ENCODE data around the gene ABCC11. TPM values are rescaled to one million over a fixed set of nuclear protein-coding genes. Genes with fewer than 3 reads are reported as not detected.

Gene ABCC11
- polyA plus RNA-seq, 2 of the 4 experiments (the other 2 are of a cell fraction): 0.19 to 0.21 TPM

DNA sequence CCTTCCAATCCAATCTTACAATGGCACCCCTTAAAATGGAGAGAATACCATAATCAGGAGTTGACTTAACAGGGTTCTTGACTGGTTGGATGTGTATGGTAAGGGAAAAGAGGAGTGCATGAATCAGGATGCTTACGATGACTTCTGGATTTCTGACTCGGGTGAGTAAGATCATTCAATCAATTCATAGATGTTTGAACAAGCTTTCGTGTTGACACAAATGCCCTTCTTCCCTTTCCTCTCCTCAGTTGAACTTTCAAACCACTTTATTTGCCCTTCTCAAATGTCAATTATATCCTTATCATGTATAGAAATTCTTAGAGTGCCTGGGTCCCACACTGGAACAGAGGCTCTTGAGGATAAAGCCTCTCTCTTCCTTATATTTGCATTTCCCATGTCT is 117.4 kb downstream of the ABCC11 start (continued):
- TF ChIP-seq, protein P1, sequence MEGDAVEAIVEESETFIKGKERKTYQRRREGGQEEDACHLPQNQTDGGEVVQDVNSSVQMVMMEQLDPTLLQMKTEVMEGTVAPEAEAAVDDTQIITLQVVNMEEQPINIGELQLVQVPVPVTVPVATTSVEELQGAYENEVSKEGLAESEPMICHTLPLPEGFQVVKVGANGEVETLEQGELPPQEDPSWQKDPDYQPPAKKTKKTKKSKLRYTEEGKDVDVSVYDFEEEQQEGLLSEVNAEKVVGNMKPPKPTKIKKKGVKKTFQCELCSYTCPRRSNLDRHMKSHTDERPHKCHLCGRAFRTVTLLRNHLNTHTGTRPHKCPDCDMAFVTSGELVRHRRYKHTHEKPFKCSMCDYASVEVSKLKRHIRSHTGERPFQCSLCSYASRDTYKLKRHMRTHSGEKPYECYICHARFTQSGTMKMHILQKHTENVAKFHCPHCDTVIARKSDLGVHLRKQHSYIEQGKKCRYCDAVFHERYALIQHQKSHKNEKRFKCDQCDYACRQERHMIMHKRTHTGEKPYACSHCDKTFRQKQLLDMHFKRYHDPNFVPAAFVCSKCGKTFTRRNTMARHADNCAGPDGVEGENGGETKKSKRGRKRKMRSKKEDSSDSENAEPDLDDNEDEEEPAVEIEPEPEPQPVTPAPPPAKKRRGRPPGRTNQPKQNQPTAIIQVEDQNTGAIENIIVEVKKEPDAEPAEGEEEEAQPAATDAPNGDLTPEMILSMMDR (IDR thresholded peaks at IDR 0.05): no peak
- TF ChIP-seq, protein P2, sequence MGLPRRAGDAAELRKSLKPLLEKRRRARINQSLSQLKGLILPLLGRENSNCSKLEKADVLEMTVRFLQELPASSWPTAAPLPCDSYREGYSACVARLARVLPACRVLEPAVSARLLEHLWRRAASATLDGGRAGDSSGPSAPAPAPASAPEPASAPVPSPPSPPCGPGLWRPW (IDR thresholded peaks at IDR 0.05): no peak
- TF ChIP-seq HOXB5 (CRISPR knock-in tag; IDR thresholded peaks at IDR 0.05) (0 out of 2 replicates have a peak, but pooled peaks have one; percentile 79), CBX2 (IDR thresholded peaks at IDR 0.05; ENCODE audit: borderline replicate concordance, low read depth) (no peak), EP300 (IDR thresholded peaks at IDR 0.05) (peak; percentile 46 to 48; a peak in 2 of 5 replicates), RFX5 (IDR thresholded peaks at IDR 0.05) (no peak), ZC3H11A (IDR thresholded peaks at IDR 0.05) (no peak), POLR2A (IDR thresholded peaks at IDR 0.05; ENCODE audit: low read length) (no peak), MAZ (IDR thresholded peaks at IDR 0.05; ENCODE audit: borderline replicate concordance, low read depth, low read length) (no peak)
- TF ChIP-seq, protein P3, sequence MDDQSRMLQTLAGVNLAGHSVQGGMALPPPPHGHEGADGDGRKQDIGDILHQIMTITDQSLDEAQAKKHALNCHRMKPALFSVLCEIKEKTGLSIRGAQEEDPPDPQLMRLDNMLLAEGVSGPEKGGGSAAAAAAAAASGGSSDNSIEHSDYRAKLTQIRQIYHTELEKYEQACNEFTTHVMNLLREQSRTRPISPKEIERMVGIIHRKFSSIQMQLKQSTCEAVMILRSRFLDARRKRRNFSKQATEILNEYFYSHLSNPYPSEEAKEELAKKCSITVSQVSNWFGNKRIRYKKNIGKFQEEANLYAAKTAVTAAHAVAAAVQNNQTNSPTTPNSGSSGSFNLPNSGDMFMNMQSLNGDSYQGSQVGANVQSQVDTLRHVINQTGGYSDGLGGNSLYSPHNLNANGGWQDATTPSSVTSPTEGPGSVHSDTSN (IDR thresholded peaks at IDR 0.05): no peak
- TF ChIP-seq, protein P4, sequence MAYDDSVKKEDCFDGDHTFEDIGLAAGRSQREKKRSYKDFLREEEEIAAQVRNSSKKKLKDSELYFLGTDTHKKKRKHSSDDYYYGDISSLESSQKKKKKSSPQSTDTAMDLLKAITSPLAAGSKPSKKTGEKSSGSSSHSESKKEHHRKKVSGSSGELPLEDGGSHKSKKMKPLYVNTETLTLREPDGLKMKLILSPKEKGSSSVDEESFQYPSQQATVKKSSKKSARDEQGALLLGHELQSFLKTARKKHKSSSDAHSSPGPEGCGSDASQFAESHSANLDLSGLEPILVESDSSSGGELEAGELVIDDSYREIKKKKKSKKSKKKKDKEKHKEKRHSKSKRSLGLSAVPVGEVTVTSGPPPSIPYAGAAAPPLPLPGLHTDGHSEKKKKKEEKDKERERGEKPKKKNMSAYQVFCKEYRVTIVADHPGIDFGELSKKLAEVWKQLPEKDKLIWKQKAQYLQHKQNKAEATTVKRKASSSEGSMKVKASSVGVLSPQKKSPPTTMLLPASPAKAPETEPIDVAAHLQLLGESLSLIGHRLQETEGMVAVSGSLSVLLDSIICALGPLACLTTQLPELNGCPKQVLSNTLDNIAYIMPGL (CRISPR knock-in tag; IDR thresholded peaks at IDR 0.05; ENCODE audit: borderline replicate concordance): no peak
- TF ChIP-seq, protein P5, sequence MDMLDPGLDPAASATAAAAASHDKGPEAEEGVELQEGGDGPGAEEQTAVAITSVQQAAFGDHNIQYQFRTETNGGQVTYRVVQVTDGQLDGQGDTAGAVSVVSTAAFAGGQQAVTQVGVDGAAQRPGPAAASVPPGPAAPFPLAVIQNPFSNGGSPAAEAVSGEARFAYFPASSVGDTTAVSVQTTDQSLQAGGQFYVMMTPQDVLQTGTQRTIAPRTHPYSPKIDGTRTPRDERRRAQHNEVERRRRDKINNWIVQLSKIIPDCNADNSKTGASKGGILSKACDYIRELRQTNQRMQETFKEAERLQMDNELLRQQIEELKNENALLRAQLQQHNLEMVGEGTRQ (IDR thresholded peaks at IDR 0.05): no peak

DNA sequence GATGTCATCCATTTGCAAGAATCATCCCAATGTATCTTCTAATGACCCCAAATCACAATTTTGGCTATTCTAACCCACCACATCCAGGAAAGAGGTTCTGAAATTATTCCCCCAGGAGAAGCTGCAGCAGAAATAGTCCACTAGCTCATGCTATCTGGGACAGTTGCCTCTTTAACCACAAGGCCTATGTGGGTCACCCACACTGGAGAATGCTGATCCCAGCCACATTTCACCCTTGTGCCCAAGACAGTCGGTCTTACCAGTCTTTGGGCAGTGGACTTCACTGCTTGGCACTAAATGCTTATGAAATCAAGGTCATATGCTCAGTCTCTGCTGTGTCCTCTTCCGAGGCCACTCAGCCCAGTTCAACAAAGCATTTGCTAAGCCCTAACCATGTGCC is 118.6 kb downstream of the ABCC11 start:
- H3K9me3 ChIP-seq: no peaks in the 10 kb centered on the region
- peak overlapping the region; percentile 60; the same call in 2 of the 3 replicates for H3K4me2 ChIP-seq
- TF ChIP-seq, protein P1 (IDR thresholded peaks at IDR 0.05): no peak
- TF ChIP-seq NPAS2 (CRISPR knock-in tag; IDR thresholded peaks at IDR 0.05; ENCODE audit: borderline replicate concordance): no peak
- TF ChIP-seq CHD4 (IDR thresholded peaks at IDR 0.05; ENCODE audit: borderline replicate concordance): no peak
- no peak for TF ChIP-seq EHF (CRISPR knock-in tag; IDR thresholded peaks at IDR 0.05)
- TF ChIP-seq, protein P2 (IDR thresholded peaks at IDR 0.05): no peak
- no peak for TF ChIP-seq ESRRA (IDR thresholded peaks at IDR 0.05; ENCODE audit: borderline replicate concordance, low read length)
- TF ChIP-seq, protein P4 (CRISPR knock-in tag; IDR thresholded peaks at IDR 0.05; ENCODE audit: borderline replicate concordance): no peak
- TF ChIP-seq KDM1A (IDR thresholded peaks at IDR 0.05; ENCODE audit: low read depth): no peak
- TF ChIP-seq, protein P6, sequence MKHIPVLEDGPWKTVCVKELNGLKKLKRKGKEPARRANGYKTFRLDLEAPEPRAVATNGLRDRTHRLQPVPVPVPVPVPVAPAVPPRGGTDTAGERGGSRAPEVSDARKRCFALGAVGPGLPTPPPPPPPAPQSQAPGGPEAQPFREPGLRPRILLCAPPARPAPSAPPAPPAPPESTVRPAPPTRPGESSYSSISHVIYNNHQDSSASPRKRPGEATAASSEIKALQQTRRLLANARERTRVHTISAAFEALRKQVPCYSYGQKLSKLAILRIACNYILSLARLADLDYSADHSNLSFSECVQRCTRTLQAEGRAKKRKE (CRISPR knock-in tag; IDR thresholded peaks at IDR 0.05; ENCODE audit: low read depth): no peak
- no peak for TF ChIP-seq POLR2AphosphoS2 (conservative IDR thresholded peaks at IDR 0.05; ENCODE audit: low read length)
- no peak for TF ChIP-seq JUN (IDR thresholded peaks at IDR 0.05)
- TF ChIP-seq, protein P7, sequence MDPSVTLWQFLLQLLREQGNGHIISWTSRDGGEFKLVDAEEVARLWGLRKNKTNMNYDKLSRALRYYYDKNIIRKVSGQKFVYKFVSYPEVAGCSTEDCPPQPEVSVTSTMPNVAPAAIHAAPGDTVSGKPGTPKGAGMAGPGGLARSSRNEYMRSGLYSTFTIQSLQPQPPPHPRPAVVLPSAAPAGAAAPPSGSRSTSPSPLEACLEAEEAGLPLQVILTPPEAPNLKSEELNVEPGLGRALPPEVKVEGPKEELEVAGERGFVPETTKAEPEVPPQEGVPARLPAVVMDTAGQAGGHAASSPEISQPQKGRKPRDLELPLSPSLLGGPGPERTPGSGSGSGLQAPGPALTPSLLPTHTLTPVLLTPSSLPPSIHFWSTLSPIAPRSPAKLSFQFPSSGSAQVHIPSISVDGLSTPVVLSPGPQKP (IDR thresholded peaks at IDR 0.05; ENCODE audit: low read depth, low read length): no peak
- TF ChIP-seq RCOR1 (IDR thresholded peaks at IDR 0.05; ENCODE audit: low read depth, low read length): no peak
- TF ChIP-seq HOXB13 (CRISPR knock-in tag; IDR thresholded peaks at IDR 0.05; ENCODE audit: low read depth): no peak
- TF ChIP-seq MAFK (IDR thresholded peaks at IDR 0.05; ENCODE audit: partially characterized antibody): no peak
- DNase-seq (ENCODE audit: low read depth in 1 of 2, low spot score in 1 of 2): no peak
- ATAC-seq: no peak
- CTCF ChIA-PET: interaction anchor here (1.2 to 2.1 kb wide), 3 partner anchors 11 to 74 kb away, joined by 4 to 7 read pairs (median 5); partner anchors contain the start of gene ABCC12
- WGBS (ENCODE audit: missing lambda C conversion rate): 75% methylated on average over 2 of the region's 2 CpGs
- POLR2A ChIA-PET: no interaction called here
- FAIRE-seq: no peak
- peaks cover 82% of the 10 kb centered on the region for H3K4me1 ChIP-seq
- H3K27ac ChIP-seq: peak overlapping the region; percentile 89 to 90
- no peak overlapping the region for H3K4me3 ChIP-seq
